WTC11 (cell line): ENCODE results near the gene MLXIP. TPM values are rescaled to one million over a fixed set of nuclear protein-coding genes. Genes with fewer than 3 reads are reported as not detected.

Experiments used
- CBFB ChIP-seq: sonication (generic); formaldehyde crosslinking; IDR thresholded peaks from 2 replicates; pipeline ENCODE4 v1.8.1; 2022; ENCODE audit warnings: mild to moderate bottlenecking, low read depth, missing genetic modification reagents
- CREB1 ChIP-seq: sonication (generic); formaldehyde crosslinking; IDR thresholded peaks from 2 replicates; pipeline ENCODE4 v1.8.0; 2023; ENCODE audit warnings: mild to moderate bottlenecking, missing genetic modification reagents
- CREM ChIP-seq: sonication (generic); formaldehyde crosslinking; IDR thresholded peaks from 2 replicates; pipeline ENCODE4 v1.8.1; 2022; ENCODE audit warnings: mild to moderate bottlenecking, missing genetic modification reagents, moderate library complexity
- FOXJ3 ChIP-seq: sonication (generic); formaldehyde crosslinking; IDR thresholded peaks from 2 replicates; pipeline ENCODE4 v1.9.0; 2021; ENCODE audit warnings: missing genetic modification reagents, mild to moderate bottlenecking, borderline replicate concordance
- FOXP1 ChIP-seq: sonication (generic); formaldehyde crosslinking; IDR thresholded peaks from 2 replicates; pipeline ENCODE4 v1.8.0; 2022; ENCODE audit warnings: missing genetic modification reagents, mild to moderate bottlenecking, moderate library complexity, borderline replicate concordance
- HMGA2 ChIP-seq: fragments of 250-450 bp; sonication (Bioruptor Pico); IDR thresholded peaks from 2 replicates; pipeline ENCODE4 v1.4.0; 2021; ENCODE audit warnings: mild to moderate bottlenecking, moderate library complexity
- NR2C2 ChIP-seq: sonication (generic); formaldehyde crosslinking; IDR thresholded peaks from 2 replicates; pipeline ENCODE4 v1.8.0; 2022; ENCODE audit warnings: mild to moderate bottlenecking, missing genetic modification reagents
- OVOL2 ChIP-seq: fragments of 250-450 bp; sonication (Bioruptor Pico); IDR thresholded peaks from 2 replicates; pipeline ENCODE4 v1.9.0; 2021; ENCODE audit warnings: mild to moderate bottlenecking, borderline replicate concordance
- RORB ChIP-seq: fragments of 250-450 bp; sonication (Bioruptor Pico); IDR thresholded peaks from 2 replicates; pipeline ENCODE4 v1.9.0; 2021; ENCODE audit warnings: mild to moderate bottlenecking
- SP1 ChIP-seq: sonication (generic); formaldehyde crosslinking; conservative IDR thresholded peaks from 2 replicates; pipeline ENCODE4 v1.8.1; 2022; ENCODE audit warnings: missing genetic modification reagents
- TEAD1 ChIP-seq: sonication (generic); formaldehyde crosslinking; IDR thresholded peaks from 2 replicates; pipeline ENCODE4 v1.8.0; 2022; ENCODE audit warnings: mild to moderate bottlenecking, missing genetic modification reagents
- TEAD4 ChIP-seq: sonication (generic); formaldehyde crosslinking; IDR thresholded peaks from 2 replicates; pipeline ENCODE4 v1.8.0; 2022; ENCODE audit warnings: mild to moderate bottlenecking, missing genetic modification reagents
- TP53 ChIP-seq: sonication (generic); formaldehyde crosslinking; IDR thresholded peaks from 2 replicates; pipeline ENCODE4 v1.8.1; 2023; ENCODE audit warnings: mild to moderate bottlenecking, missing genetic modification reagents
- ZBTB21 ChIP-seq: sonication (generic); formaldehyde crosslinking; IDR thresholded peaks from 2 replicates; pipeline ENCODE4 v1.8.1; 2023; ENCODE audit warnings: mild to moderate bottlenecking, missing genetic modification reagents, borderline replicate concordance
- ZNF121 ChIP-seq: sonication (generic); formaldehyde crosslinking; IDR thresholded peaks from 2 replicates; pipeline ENCODE4 v1.8.0; 2023; ENCODE audit warnings: missing genetic modification reagents
- ZNF423 ChIP-seq: fragments of 250-450 bp; sonication (Bioruptor Pico); IDR thresholded peaks from 2 replicates; pipeline ENCODE4 v2.1.2; 2022; ENCODE audit warnings: mild to moderate bottlenecking, moderate library complexity
- total RNA-seq: library from RNA; stranded (reverse); gene quantifications from 3 replicates; pipeline ENCODE4 v1.2.3, GENCODE V29; 2021
- TF ChIP-seq, protein P1 (sequence below): sonication (generic); formaldehyde crosslinking; IDR thresholded peaks from 2 replicates; pipeline ENCODE4 v1.8.1; 2023; ENCODE audit warnings: mild to moderate bottlenecking, missing genetic modification reagents
- TF ChIP-seq, protein P2 (sequence below): sonication (generic); formaldehyde crosslinking; IDR thresholded peaks from 2 replicates; pipeline ENCODE4 v1.8.1; 2023; ENCODE audit warnings: mild to moderate bottlenecking, moderate library complexity, missing genetic modification reagents
- TF ChIP-seq, protein P3 (sequence below): sonication (generic); formaldehyde crosslinking; IDR thresholded peaks from 2 replicates; pipeline ENCODE4 v1.8.1; 2023; ENCODE audit warnings: mild to moderate bottlenecking, missing genetic modification reagents, moderate library complexity
- TF ChIP-seq, protein P4 (sequence below): fragments of 250-450 bp; sonication (Bioruptor Pico); IDR thresholded peaks from 2 replicates; pipeline ENCODE4 v1.8.0; 2021; ENCODE audit warnings: mild to moderate bottlenecking
- TF ChIP-seq, protein P5 (sequence below): sonication (generic); formaldehyde crosslinking; IDR thresholded peaks from 2 replicates; pipeline ENCODE4 v1.8.1; 2023; ENCODE audit warnings: mild to moderate bottlenecking, missing genetic modification reagents, borderline replicate concordance
- TF ChIP-seq, protein P6 (sequence below): sonication (generic); formaldehyde crosslinking; IDR thresholded peaks from 2 replicates; pipeline ENCODE4 v1.8.0; 2022; ENCODE audit warnings: mild to moderate bottlenecking, missing genetic modification reagents
- TF ChIP-seq, protein P7 (sequence below): sonication (generic); formaldehyde crosslinking; IDR thresholded peaks from 2 replicates; pipeline ENCODE4 v1.8.1; 2023; ENCODE audit warnings: mild to moderate bottlenecking, missing genetic modification reagents, moderate library complexity
- TF ChIP-seq, protein P8 (sequence below): sonication (generic); formaldehyde crosslinking; IDR thresholded peaks from 2 replicates; pipeline ENCODE4 v1.8.1; 2022; ENCODE audit warnings: mild to moderate bottlenecking, moderate library complexity, missing genetic modification reagents

The MLXIP gene
- total RNA-seq, 1 experiment from 2014 or later = 49.4 TPM

DNA sequence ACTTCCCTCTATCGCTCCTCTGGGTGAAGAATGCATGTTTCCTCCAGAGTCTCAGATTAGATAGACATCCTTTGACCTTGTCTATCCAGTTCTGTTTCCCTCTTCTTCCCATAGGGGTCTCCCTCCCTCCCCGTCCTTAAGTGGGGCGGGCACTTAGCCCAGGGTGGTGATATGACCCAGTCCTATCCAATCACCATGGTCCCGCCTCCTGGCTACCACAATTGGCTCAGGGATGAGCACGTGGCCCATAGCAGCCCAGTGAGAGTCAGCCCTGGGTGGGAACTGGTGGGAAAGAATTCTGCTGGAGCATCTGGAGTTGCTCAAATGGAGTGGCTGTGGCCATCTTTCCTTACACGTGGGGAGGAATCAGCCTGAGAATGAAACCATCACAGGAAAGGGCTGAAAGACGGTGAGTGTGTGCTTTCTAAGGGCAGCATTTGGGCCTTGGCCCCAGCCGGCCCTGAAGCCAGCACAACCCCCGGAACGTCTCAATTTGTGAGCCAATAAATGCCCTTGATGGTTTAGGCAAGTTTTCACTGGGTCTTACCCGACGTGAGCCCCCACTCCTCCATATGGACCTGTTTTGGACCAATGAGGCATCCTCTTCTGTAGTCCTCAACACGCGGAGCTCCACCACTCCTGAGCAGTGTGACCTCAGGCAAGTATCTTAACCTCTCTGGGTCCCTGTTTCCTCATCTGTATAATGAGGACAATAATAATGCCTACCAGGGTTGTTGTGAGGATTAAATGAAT is 14.4 kb upstream of the MLXIP start (continued):
- TF ChIP-seq TEAD1 (CRISPR knock-in tag) (peak; percentile 71; the same call in 1 of the 2 replicates), HMGA2 (CRISPR knock-in tag) (no peak; the same call in 1 of the 2 replicates), SP1 (CRISPR knock-in tag) (peak; percentile 55; the same call in 1 of the 2 replicates), ZNF121 (CRISPR knock-in tag) (no peak), OVOL2 (CRISPR knock-in tag) (no peak), TP53 (no peak), CBFB (no peak), FOXJ3 (CRISPR knock-in tag) (no peak), TEAD4 (CRISPR knock-in tag) (no peak), ZBTB21 (CRISPR knock-in tag) (no peak), ZNF423 (no peak), CREB1 (CRISPR knock-in tag) (0 out of 2 replicates have a peak, but pooled peaks have one; percentile 48), RORB (CRISPR knock-in tag) (no peak), CREM (no peak), FOXP1 (CRISPR knock-in tag) (peak; percentile 61; the same call in 1 of the 2 replicates), NR2C2 (CRISPR knock-in tag) (no peak)
- TF ChIP-seq, protein P1, sequence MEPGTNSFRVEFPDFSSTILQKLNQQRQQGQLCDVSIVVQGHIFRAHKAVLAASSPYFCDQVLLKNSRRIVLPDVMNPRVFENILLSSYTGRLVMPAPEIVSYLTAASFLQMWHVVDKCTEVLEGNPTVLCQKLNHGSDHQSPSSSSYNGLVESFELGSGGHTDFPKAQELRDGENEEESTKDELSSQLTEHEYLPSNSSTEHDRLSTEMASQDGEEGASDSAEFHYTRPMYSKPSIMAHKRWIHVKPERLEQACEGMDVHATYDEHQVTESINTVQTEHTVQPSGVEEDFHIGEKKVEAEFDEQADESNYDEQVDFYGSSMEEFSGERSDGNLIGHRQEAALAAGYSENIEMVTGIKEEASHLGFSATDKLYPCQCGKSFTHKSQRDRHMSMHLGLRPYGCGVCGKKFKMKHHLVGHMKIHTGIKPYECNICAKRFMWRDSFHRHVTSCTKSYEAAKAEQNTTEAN (CRISPR knock-in tag) = 0 out of 2 replicates have a peak, but pooled peaks have one; percentile 51
- TF ChIP-seq, protein P2, sequence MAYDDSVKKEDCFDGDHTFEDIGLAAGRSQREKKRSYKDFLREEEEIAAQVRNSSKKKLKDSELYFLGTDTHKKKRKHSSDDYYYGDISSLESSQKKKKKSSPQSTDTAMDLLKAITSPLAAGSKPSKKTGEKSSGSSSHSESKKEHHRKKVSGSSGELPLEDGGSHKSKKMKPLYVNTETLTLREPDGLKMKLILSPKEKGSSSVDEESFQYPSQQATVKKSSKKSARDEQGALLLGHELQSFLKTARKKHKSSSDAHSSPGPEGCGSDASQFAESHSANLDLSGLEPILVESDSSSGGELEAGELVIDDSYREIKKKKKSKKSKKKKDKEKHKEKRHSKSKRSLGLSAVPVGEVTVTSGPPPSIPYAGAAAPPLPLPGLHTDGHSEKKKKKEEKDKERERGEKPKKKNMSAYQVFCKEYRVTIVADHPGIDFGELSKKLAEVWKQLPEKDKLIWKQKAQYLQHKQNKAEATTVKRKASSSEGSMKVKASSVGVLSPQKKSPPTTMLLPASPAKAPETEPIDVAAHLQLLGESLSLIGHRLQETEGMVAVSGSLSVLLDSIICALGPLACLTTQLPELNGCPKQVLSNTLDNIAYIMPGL (CRISPR knock-in tag) = no peak
- TF ChIP-seq, protein P3, sequence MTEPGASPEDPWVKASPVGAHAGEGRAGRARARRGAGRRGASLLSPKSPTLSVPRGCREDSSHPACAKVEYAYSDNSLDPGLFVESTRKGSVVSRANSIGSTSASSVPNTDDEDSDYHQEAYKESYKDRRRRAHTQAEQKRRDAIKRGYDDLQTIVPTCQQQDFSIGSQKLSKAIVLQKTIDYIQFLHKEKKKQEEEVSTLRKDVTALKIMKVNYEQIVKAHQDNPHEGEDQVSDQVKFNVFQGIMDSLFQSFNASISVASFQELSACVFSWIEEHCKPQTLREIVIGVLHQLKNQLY (CRISPR knock-in tag) = no peak
- TF ChIP-seq, protein P4, sequence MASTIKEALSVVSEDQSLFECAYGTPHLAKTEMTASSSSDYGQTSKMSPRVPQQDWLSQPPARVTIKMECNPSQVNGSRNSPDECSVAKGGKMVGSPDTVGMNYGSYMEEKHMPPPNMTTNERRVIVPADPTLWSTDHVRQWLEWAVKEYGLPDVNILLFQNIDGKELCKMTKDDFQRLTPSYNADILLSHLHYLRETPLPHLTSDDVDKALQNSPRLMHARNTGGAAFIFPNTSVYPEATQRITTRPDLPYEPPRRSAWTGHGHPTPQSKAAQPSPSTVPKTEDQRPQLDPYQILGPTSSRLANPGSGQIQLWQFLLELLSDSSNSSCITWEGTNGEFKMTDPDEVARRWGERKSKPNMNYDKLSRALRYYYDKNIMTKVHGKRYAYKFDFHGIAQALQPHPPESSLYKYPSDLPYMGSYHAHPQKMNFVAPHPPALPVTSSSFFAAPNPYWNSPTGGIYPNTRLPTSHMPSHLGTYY (CRISPR knock-in tag) = no peak
- TF ChIP-seq, protein P5, sequence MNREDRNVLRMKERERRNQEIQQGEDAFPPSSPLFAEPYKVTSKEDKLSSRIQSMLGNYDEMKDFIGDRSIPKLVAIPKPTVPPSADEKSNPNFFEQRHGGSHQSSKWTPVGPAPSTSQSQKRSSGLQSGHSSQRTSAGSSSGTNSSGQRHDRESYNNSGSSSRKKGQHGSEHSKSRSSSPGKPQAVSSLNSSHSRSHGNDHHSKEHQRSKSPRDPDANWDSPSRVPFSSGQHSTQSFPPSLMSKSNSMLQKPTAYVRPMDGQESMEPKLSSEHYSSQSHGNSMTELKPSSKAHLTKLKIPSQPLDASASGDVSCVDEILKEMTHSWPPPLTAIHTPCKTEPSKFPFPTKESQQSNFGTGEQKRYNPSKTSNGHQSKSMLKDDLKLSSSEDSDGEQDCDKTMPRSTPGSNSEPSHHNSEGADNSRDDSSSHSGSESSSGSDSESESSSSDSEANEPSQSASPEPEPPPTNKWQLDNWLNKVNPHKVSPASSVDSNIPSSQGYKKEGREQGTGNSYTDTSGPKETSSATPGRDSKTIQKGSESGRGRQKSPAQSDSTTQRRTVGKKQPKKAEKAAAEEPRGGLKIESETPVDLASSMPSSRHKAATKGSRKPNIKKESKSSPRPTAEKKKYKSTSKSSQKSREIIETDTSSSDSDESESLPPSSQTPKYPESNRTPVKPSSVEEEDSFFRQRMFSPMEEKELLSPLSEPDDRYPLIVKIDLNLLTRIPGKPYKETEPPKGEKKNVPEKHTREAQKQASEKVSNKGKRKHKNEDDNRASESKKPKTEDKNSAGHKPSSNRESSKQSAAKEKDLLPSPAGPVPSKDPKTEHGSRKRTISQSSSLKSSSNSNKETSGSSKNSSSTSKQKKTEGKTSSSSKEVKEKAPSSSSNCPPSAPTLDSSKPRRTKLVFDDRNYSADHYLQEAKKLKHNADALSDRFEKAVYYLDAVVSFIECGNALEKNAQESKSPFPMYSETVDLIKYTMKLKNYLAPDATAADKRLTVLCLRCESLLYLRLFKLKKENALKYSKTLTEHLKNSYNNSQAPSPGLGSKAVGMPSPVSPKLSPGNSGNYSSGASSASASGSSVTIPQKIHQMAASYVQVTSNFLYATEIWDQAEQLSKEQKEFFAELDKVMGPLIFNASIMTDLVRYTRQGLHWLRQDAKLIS = no peak
- TF ChIP-seq, protein P6, sequence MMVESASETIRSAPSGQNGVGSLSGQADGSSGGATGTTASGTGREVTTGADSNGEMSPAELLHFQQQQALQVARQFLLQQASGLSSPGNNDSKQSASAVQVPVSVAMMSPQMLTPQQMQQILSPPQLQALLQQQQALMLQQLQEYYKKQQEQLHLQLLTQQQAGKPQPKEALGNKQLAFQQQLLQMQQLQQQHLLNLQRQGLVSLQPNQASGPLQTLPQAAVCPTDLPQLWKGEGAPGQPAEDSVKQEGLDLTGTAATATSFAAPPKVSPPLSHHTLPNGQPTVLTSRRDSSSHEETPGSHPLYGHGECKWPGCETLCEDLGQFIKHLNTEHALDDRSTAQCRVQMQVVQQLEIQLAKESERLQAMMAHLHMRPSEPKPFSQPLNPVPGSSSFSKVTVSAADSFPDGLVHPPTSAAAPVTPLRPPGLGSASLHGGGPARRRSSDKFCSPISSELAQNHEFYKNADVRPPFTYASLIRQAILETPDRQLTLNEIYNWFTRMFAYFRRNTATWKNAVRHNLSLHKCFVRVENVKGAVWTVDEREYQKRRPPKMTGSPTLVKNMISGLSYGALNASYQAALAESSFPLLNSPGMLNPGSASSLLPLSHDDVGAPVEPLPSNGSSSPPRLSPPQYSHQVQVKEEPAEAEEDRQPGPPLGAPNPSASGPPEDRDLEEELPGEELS (CRISPR knock-in tag) = peak; percentile 48
- TF ChIP-seq, protein P7, sequence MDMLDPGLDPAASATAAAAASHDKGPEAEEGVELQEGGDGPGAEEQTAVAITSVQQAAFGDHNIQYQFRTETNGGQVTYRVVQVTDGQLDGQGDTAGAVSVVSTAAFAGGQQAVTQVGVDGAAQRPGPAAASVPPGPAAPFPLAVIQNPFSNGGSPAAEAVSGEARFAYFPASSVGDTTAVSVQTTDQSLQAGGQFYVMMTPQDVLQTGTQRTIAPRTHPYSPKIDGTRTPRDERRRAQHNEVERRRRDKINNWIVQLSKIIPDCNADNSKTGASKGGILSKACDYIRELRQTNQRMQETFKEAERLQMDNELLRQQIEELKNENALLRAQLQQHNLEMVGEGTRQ = peak; percentile 97
- TF ChIP-seq, protein P8, sequence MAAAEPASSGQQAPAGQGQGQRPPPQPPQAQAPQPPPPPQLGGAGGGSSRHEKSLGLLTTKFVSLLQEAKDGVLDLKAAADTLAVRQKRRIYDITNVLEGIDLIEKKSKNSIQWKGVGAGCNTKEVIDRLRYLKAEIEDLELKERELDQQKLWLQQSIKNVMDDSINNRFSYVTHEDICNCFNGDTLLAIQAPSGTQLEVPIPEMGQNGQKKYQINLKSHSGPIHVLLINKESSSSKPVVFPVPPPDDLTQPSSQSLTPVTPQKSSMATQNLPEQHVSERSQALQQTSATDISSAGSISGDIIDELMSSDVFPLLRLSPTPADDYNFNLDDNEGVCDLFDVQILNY = no peak
